GM12801 (cell line): ENCODE measurements around the gene NUP214.

Experiments
- CTCF ChIP-seq: IDR thresholded peaks from one replicate; pipeline ENCODE4 v1.5.1; 2011; ENCODE audit warnings: control low read depth; ENCODE audit not compliant: insufficient read length; ENCODE audit errors: extremely low read depth

The NUP214 gene

GRCh38 chr9:131092548-131093440 lies 32.6 kb upstream of the NUP214 start:
- no peak for TF ChIP-seq CTCF

GRCh38 chr9:131094015-131094414 lies 31.4 kb upstream of the NUP214 start:
- no peak for TF ChIP-seq CTCF

- no peak for TF ChIP-seq CTCF
Measured at GRCh38 chr9:131094622-131095021, 30.8 kb upstream of the NUP214 start.

- TF ChIP-seq CTCF: no peak
Measured at GRCh38 chr9:131095666-131096268, 29.6 kb upstream of the NUP214 start.

- TF ChIP-seq CTCF: no peak
Measured at GRCh38 chr9:131096269-131097125, 28.9 kb upstream of the NUP214 start, which contains the start of gene AIF1L. AIF1L (plus strand) TSS chr9:131096531; CDS start chr9:131096630, 99 bp downstream.

- no peak for TF ChIP-seq CTCF
Measured at GRCh38 chr9:131097126-131097947, 28.0 kb upstream of the NUP214 start.
